Thymus (tissue), 11 donors: ENCODE measurements around the gene SHD. TPM values are rescaled to one million over a fixed set of nuclear protein-coding genes. Genes with fewer than 3 reads are reported as not detected.
"Not testable (repeated sequence)": the region's sequence is repeated elsewhere in the genome, so short reads cannot be mapped to it uniquely, and the experiment has no call there.

Experiments
- DNase-seq, 9 donors: peaks; one replicate each; pipeline ENCODE4 v3.0.0-alpha.2; 2013; ENCODE audit warnings: low spot score in 9 of 9, low read depth in 6 of 9, missing footprints in 1 of 9
- H3K27ac ChIP-seq, 2 donors: one replicate each; pipeline ENCODE4 v1.5.1; 2013; ENCODE audit warnings: control low read depth in 1 of 2, low read depth in 1 of 2, low read length in 1 of 2, mild to moderate bottlenecking in 1 of 2, moderate library complexity in 1 of 2
- H3K27me3 ChIP-seq, 2 donors: one replicate each; pipeline ENCODE4 v1.5.1; 2013; ENCODE audit warnings: low read length in 1 of 2; ENCODE audit not compliant: control insufficient read depth in 2 of 2, insufficient read depth in 1 of 2
- H3K36me3 ChIP-seq, 2 donors: one replicate each; pipeline ENCODE4 v1.5.1; 2013; ENCODE audit warnings: low read length in 1 of 2, mild to moderate bottlenecking in 1 of 2, moderate library complexity in 1 of 2; ENCODE audit not compliant: control insufficient read depth in 2 of 2, insufficient read depth in 2 of 2
- H3K4me1 ChIP-seq, 2 donors: one replicate each; pipeline ENCODE4 v1.5.1; 2013; ENCODE audit warnings: low read length in 2 of 2; ENCODE audit not compliant: control insufficient read depth in 2 of 2, insufficient read depth in 2 of 2
- H3K4me3 ChIP-seq, 2 donors: one replicate each; pipeline ENCODE4 v1.5.1; 2013; ENCODE audit warnings: low read length in 2 of 2, control low read depth in 1 of 2, mild to moderate bottlenecking in 1 of 2
- H3K9me3 ChIP-seq, 2 donors: one replicate each; pipeline ENCODE4 v1.5.1; 2013; ENCODE audit warnings: low read length in 1 of 2, mild to moderate bottlenecking in 1 of 2; ENCODE audit not compliant: control insufficient read depth in 2 of 2, insufficient read depth in 1 of 2
- WGBS: extraction: QIAGEN DNeasy Blood & Tissue Kit; methylation state at CpG from one replicate; pipeline ENCODE4 v1.1.7; 2013; 5-methylcytosine and 5-hydroxymethylcytosine counted together
- polyA plus RNA-seq: library from polyadenylated mRNA; stranded (reverse); fragments of 200-250 nt; gene quantifications from one replicate; pipeline ENCODE4 v1.2.3, GENCODE V29; 2013
- total RNA-seq: library from RNA; stranded (reverse); fragments of 120-200 nt; gene quantifications from one replicate; pipeline ENCODE4 v1.2.4, GENCODE V29; 2013
- donor health status: healthy.

Gene SHD
- total and polyA plus RNA-seq, 2 donors, result 0.57 to 0.80 TPM

DNA sequence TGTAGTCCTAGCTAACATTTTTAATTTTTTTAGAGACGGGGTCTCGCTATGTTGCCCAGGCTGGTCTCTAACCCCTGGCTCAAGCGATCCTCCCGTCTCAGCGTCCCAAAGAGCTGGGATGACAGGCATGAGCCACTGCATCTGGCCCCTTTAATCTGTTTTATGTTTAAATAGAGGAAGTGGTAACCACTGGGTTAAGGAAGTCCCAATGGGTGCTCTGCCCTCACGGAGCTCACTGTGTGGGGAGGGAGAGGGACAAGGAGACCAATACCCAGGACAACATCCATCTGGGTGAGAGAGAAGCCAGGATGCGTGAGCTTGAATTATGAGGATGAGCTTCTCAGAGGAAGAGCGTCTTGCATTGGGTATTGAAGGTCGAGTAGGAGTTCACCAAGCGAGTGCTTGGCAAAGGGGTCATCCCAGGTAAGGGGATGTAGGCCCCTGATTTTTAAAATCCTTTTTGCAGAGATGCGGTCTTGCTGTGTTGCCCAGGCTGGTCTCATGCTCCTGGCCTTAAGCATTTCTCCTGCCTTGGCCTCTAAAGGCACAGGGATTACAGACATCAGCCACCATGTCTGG is 18.4 kb upstream of the SHD start:
- 89% methylated on average over 11 of the region's 11 CpGs for WGBS
- H3K36me3 ChIP-seq, result peaks cover 62 to 84% of the 10 kb centered on the region in 2 donors

DNA sequence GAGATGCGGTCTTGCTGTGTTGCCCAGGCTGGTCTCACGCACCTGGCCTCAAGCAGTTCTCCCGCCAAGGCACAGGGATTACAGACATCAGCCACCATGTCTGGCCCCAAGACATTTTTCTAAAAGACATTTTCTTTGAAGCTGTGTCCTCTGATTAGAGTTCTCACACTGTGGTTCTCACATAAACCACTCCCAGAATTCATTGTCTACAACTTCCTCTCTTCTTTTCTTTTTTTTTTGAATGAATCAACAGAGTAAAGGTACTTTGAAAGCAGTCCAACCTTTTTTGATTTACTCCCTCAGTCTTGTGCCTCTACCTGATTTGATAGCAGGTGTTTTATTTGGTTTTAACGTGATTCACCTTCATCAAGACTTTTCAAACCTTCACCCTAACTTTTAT is 14.3 kb upstream of the SHD start:
- Histone ChIP-seq H3K36me3 (peaks cover 58 to 84% of the 10 kb centered on the region in 2 donors), H3K4me1 (no peaks in the 10 kb centered on the region), H3K9me3 (peaks cover 0 to 6% of the 10 kb centered on the region in 2 donors), H3K27me3 (no peaks in the 10 kb centered on the region), H3K27ac (no peak overlapping the region), H3K4me3 (no peak overlapping the region)
- peak in 1 of 9 donors; percentile 28 for DNase-seq
- 61% methylated on average over 4 of the region's 4 CpGs for WGBS

More for the DNA sequence above, 18.4 kb upstream of the SHD start:
- Histone ChIP-seq H3K27me3 (no peaks in the 10 kb centered on the region), H3K4me1 (no peaks in the 10 kb centered on the region), H3K9me3 (peaks cover 6 to 7% of the 10 kb centered on the region in 2 donors), H3K27ac (no peak overlapping the region), H3K4me3 (no peak overlapping the region)
- no peak for DNase-seq

DNA sequence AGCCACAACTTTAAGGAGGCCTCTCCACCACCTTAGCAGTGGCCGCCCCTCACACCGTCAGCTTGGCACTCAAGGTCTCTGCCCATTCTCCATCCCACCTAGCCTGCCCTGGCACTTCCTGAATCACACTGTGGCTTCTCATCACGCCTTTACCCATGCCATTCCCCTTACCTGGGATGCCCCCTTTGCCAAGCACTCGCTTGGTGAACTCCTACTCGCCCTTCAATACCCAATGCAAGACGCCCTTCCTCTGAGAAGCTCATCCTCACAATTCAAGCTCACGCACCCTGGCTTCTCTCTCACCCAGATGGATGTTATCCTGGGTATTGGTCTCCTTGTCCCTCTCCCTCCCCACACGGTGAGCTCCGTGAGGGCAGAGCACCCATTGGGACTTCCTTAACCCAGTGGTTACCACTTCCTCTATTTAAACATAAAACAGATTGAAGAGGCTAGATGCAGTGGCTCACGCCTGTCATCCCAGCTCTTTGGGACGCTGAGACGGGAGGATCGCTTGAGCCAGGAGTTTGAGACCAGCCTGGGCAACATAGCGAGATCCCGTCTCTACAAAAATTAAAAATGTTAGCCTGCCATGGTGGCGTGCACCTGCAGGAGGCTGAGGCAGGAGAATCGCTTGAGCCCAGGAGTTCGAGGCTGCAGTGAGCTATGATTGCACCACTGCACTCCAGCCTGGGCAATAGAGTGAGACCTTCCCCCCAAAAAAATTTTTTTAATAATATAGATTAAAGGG is 12.6 kb upstream of the SHD start:
- Histone ChIP-seq H3K4me1 (no peaks in the 10 kb centered on the region), H3K4me3 (no peak overlapping the region), H3K9me3 (peaks cover 0 to 6% of the 10 kb centered on the region in 2 donors), H3K27ac (no peak overlapping the region), H3K27me3 (no peaks in the 10 kb centered on the region), H3K36me3 (peaks cover 51 to 73% of the 10 kb centered on the region in 2 donors)
- no peak for DNase-seq
- WGBS, result 89% methylated on average over 18 of the region's 18 CpGs

DNA sequence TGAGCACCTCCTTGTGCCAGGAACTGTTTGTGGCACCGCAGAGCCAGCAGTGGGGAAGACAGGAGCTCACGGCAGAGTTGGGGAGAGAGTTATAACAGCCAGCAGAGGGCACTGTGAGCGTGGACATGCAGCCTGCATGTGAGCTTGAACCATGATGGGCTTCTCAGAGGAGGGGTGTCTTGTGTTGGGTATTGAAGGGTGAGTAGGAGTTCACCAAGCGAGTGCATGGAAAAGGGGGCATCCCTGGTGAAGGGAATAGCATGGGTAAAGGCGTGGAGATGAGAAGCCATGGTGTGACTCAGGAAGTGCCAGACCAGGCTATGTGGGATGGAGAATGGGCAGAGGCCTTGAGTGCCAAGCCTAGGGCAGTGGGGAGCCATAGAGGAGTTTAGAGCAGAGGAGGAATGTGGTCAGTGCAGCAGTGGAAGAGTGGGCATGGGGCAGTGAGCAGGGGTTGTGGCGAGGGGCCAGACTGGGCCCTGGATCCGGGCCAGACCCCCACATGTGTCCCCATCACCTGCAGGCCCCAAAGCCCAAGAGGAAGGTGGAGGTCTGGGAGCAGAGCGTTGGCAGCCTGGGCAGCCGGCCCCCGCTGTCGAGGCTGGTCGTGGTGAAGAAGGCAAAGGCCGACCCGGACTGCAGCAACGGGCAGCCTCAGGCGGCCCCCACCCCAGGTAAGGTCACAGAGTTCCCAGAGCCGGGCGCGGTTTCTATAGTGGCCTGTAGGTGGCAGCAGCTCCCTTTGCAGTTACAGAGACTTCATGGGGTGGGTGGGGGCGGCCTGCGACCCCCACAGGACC is 11.8 kb upstream of the SHD start:
- Histone ChIP-seq H3K27ac (no peak overlapping the region), H3K27me3 (no peaks in the 10 kb centered on the region), H3K4me1 (no peaks in the 10 kb centered on the region), H3K36me3 (peaks cover 50 to 73% of the 10 kb centered on the region in 2 donors), H3K9me3 (peaks cover 0 to 11% of the 10 kb centered on the region in 2 donors), H3K4me3 (no peak overlapping the region)
- WGBS, result 72% methylated on average over 21 of the region's 21 CpGs
- DNase-seq, result peak in 7 of 9 donors; percentile 30 to 71 (median 50)

DNA sequence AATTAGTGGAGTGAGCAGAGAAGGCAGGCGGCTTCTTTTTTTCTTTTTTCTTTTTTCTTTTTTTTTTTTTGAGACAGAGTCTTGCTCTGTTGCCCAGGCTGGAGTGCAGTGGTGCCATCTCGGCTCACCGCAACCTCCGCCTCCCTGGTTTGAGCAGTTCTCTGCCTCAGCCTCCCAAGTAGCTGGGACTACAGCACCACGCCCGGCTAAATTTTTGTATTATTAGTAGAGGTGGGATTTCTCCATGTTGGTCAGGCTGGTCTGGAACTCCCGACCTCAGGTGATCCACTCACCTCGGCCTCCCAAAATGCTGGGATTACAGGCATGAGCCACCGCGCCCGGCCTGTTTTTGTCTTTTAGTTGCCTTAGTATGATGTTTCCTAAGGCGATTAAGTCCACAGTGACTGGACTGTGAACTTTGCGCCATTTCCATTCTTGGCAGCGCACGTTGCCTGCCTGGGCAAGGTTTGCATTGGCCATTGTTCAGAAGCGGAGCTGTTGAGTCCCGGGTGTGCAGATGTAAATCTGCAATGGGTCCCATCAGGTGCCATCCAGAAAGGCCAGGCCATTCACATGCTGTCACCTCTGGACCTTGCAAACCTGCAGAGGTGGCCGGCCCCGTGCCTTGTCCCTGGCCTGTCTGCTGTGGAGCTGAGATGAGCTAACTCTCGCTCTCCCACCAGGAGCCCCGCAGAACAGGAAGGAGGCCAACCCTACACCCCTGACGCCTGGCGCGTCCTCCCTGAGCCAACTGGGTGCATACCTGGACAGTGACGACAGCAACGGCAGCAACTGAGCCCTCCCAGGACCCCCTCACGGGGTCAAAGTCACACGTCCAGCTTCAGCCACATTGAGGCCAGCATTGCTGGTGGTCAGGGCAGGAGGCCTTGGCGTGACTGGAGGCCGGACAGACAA is 10.9 kb upstream of the SHD start:
- Histone ChIP-seq H3K36me3 (peaks cover 48 to 65% of the 10 kb centered on the region in 2 donors), H3K4me1 (no peaks in the 10 kb centered on the region), H3K4me3 (no peak overlapping the region), H3K27me3 (no peaks in the 10 kb centered on the region), H3K27ac (no peak overlapping the region), H3K9me3 (peaks cover 0 to 11% of the 10 kb centered on the region in 2 donors)
- DNase-seq, result no peak
- 97% methylated on average over 30 of the region's 30 CpGs for WGBS

DNA sequence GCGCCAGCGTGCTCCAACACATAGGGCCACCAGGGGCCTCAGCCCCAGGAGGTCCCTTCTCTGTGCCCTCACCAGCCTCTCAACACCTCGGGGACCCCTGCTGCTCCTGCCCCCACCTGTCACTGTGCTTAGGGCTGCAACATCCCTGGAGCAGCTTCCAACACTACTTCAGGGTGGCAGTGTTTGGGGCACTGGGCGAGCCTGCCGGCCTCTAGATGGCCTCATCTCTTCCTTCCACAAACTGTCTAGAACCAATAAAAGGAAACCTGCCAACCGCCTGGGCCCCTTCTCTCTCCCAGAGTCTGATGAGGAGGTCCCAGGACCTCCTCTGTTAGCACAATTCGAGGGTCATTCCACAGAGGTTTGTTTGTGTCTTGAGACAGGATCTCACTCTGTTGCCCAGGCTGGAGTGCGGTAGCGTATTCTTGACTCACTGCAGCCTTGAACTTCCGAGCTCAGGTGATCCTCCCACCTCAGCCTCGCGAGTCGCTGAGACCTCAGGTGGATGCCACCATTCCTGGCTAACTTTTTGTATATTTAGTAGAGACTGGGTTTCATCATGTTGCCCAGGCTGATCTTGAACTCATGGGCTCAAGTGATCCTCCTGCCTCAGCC is 10.1 kb upstream of the SHD start:
- peaks cover 0 to 11% of the 10 kb centered on the region in 2 donors for H3K9me3 ChIP-seq
- H3K4me1 ChIP-seq, result no peaks in the 10 kb centered on the region
- H3K4me3 ChIP-seq, result no peak overlapping the region
- H3K27me3 ChIP-seq, result no peaks in the 10 kb centered on the region
- WGBS, result 94% methylated on average over 13 of the region's 13 CpGs
- no peak for DNase-seq
- no peak overlapping the region for H3K27ac ChIP-seq
- peaks cover 42 to 61% of the 10 kb centered on the region in 2 donors for H3K36me3 ChIP-seq

DNA sequence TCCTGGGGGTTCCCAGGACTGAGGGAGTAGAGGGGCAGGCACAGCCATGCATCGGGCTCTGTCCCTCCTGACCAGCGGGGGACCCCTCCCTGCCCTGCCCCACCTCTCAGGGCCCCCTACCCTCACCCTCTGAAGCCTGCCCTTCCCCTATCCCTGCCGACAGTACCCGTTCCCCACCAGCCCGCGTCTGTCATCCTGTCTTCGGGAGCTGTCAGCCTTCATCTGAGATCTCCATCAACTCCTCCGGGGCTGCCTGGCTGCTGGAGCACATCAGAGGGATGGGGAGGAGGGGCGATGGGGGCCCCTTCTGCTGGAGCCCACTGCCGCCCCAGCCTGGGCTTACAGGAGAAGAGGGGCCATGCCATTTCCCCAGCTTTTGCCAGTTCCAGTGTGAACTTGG is 6.2 kb upstream of the SHD start:
- Histone ChIP-seq H3K4me1 (no peaks in the 10 kb centered on the region), H3K36me3 (peaks cover 20 to 30% of the 10 kb centered on the region in 2 donors), H3K9me3 (peaks cover 0 to 8% of the 10 kb centered on the region in 2 donors), H3K27ac (no peak overlapping the region), H3K4me3 (no peak overlapping the region), H3K27me3 (peaks cover 5 to 13% of the 10 kb centered on the region in 2 donors)
- WGBS, result 98% methylated on average over 10 of the region's 10 CpGs
- no peak for DNase-seq

DNA sequence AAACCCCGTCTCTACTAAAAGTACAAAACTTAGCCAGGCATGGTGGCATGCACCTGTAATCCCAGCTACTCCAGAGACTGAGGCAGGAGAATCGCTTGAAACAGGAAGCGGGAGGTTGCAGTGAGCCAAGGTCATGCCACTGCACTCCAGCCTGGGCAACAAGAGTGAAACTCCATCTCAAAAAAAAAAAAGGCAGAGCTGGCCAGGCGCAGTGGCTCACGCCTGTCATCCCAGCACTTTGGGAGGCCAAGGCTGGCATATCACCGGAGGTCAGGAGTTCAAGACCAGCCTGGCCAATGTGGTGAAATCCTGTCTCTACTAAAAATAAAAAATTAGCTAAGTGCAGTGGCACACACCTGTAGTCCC is 4.8 kb upstream of the SHD start:
- not testable (repeated sequence) for H3K9me3 ChIP-seq, DNase-seq, H3K27ac ChIP-seq, H3K4me1 ChIP-seq, H3K4me3 ChIP-seq
- H3K27me3 ChIP-seq, result peaks cover 19 to 27% of the 10 kb centered on the region in 2 donors
- WGBS, result 97% methylated on average over 6 of the region's 6 CpGs
- H3K36me3 ChIP-seq, result peaks cover 7 to 16% of the 10 kb centered on the region in 2 donors
